OCI-LY1 (cell line): ENCODE data around the gene LSM2.

Experiments
- CTCF ChIP-seq: fragments of 200-600 bp; sonication (generic), shearing (Covaris generic); IDR thresholded peaks from 2 replicates; pipeline ENCODE4 v1.5.1; 2017; ENCODE audit warnings: mild to moderate bottlenecking, antibody characterized with exemption, low read length, moderate library complexity, mixed read lengths
- EZH2 ChIP-seq: fragments of 200-600 bp; sonication (generic), shearing (Covaris generic); IDR thresholded peaks from 2 replicates; pipeline ENCODE4 v1.8.0; 2017; ENCODE audit warnings: borderline replicate concordance, mixed run types, mild to moderate bottlenecking, antibody characterized with exemption, low read length, moderate library complexity, mixed read lengths

- TF ChIP-seq EZH2 (no peak), CTCF (peak; percentile 9; the same call in 1 of the 2 replicates)
Measured at GRCh38 chr6:31836474-31837368, 30.0 kb upstream of the LSM2 start.
